Osteocyte (in vitro differentiated cells): ENCODE data around the gene SMIM29. TPM values are rescaled to one million over a fixed set of nuclear protein-coding genes. Genes with fewer than 3 reads are reported as not detected.

Source experiments
- DNase-seq: peaks from one replicate; pipeline ENCODE4 v3.0.0; 2021; ENCODE audit warnings: mixed read lengths; ENCODE audit not compliant: unreplicated experiment; ENCODE audit errors: extremely low spot score
- H3K27ac Mint-ChIP-seq: one replicate; pipeline ENCODE4 v1.8.0; 2021; ENCODE audit warnings: mild to moderate bottlenecking, mixed read lengths; ENCODE audit not compliant: unreplicated experiment
- H3K27me3 Mint-ChIP-seq: one replicate; pipeline ENCODE4 v1.8.0; 2021; ENCODE audit warnings: mixed read lengths; ENCODE audit not compliant: unreplicated experiment
- H3K36me3 Mint-ChIP-seq: one replicate; pipeline ENCODE4 v1.8.0; 2021; ENCODE audit warnings: mixed read lengths; ENCODE audit not compliant: unreplicated experiment
- H3K4me1 Mint-ChIP-seq: one replicate; pipeline ENCODE4 v1.8.0; 2021; ENCODE audit warnings: mixed read lengths; ENCODE audit not compliant: unreplicated experiment
- H3K4me3 Mint-ChIP-seq: one replicate; pipeline ENCODE4 v1.8.0; 2021; ENCODE audit warnings: mild to moderate bottlenecking, moderate library complexity, mixed read lengths; ENCODE audit not compliant: unreplicated experiment
- H3K9me3 Mint-ChIP-seq: one replicate; pipeline ENCODE4 v1.8.0; 2021; ENCODE audit warnings: mixed read lengths; ENCODE audit not compliant: unreplicated experiment
- CTCF ChIP-seq: fragments of 200-600 bp; sonication (generic); IDR thresholded peaks from 2 replicates; pipeline ENCODE4 v1.5.0; 2021; ENCODE audit warnings: antibody characterized with exemption, mild to moderate bottlenecking, moderate library complexity
- long read RNA-seq: library from polyadenylated mRNA; unstranded; transcript quantifications from one replicate; pipeline ENCODE4 v2.0.0, GENCODE V29; 2021
- total RNA-seq: library from RNA; stranded (reverse); gene quantifications from 2 replicates; pipeline ENCODE4 v1.2.1, GENCODE V29; 2021

SMIM29 gene
- total RNA-seq, result 23.2 and 23.4 TPM in 2 replicates
- long read RNA-seq, partial matches to known transcripts, result 0 of 4 reads
- long read RNA-seq, other reads (novel, unspliced or antisense), result 0 of 4 reads

GRCh38 chr6:34248727-34249468, at the start of gene SMIM29:
SMIM29 (minus strand) TSS chr6:34249006; CDS start chr6:34247791, 1,215 bp downstream.
- peaks cover 41% of the 10 kb centered on the region for H3K4me1 Mint-ChIP-seq
- H3K4me3 Mint-ChIP-seq, result peak within 1 kb of the TSS; percentile 92
- H3K27ac Mint-ChIP-seq, result peak within 1 kb of the TSS; percentile 94
- TF ChIP-seq CTCF, result peak; percentile 98
- DNase-seq, result peak; percentile 99
- H3K36me3 Mint-ChIP-seq, result peaks cover 2% of the 10 kb centered on the region
- H3K27me3 Mint-ChIP-seq, result no peaks in the 10 kb centered on the region
- no peaks in the 10 kb centered on the region for H3K9me3 Mint-ChIP-seq

- no peak overlapping the region for H3K4me3 Mint-ChIP-seq
- no peak for TF ChIP-seq CTCF
- no peak overlapping the region for H3K27ac Mint-ChIP-seq
- no peak for DNase-seq
- H3K9me3 Mint-ChIP-seq, result no peaks in the 10 kb centered on the region
- H3K36me3 Mint-ChIP-seq, result peaks cover 19% of the 10 kb centered on the region
- H3K4me1 Mint-ChIP-seq, result peaks cover 5% of the 10 kb centered on the region
- no peaks in the 10 kb centered on the region for H3K27me3 Mint-ChIP-seq
These were observed 46.9 kb upstream of the SMIM29 start for GRCh38 chr6:34295721-34296120.

- Mint-ChIP-seq H3K36me3 (peaks cover 21% of the 10 kb centered on the region), H3K9me3 (no peaks in the 10 kb centered on the region), H3K27ac (no peak overlapping the region), H3K4me1 (peaks cover 10% of the 10 kb centered on the region), H3K27me3 (no peaks in the 10 kb centered on the region), H3K4me3 (no peak overlapping the region)
- no peak for DNase-seq
- TF ChIP-seq CTCF, result no peak
These were observed 44.1 kb upstream of the SMIM29 start for GRCh38 chr6:34292954-34293353.

- H3K4me3 Mint-ChIP-seq, result no peak overlapping the region
- peaks cover 36% of the 10 kb centered on the region for H3K4me1 Mint-ChIP-seq
- TF ChIP-seq CTCF, result no peak
- peaks cover 19% of the 10 kb centered on the region for H3K36me3 Mint-ChIP-seq
- H3K27me3 Mint-ChIP-seq, result no peaks in the 10 kb centered on the region
- no peak for DNase-seq
- H3K27ac Mint-ChIP-seq, result no peak overlapping the region
- no peaks in the 10 kb centered on the region for H3K9me3 Mint-ChIP-seq
These were observed 40.3 kb upstream of the SMIM29 start for GRCh38 chr6:34289137-34289536.

- Mint-ChIP-seq H3K36me3 (peaks cover 19% of the 10 kb centered on the region), H3K4me1 (peaks cover 41% of the 10 kb centered on the region), H3K27ac (no peak overlapping the region), H3K27me3 (no peaks in the 10 kb centered on the region), H3K9me3 (no peaks in the 10 kb centered on the region), H3K4me3 (no peak overlapping the region)
- no peak for TF ChIP-seq CTCF
- DNase-seq, result no peak
These were observed 39.8 kb upstream of the SMIM29 start for GRCh38 chr6:34288581-34288980.
